IPS DF 4.7 (cell line): ENCODE data around the gene RBM23.
"Not testable (repeated sequence)": the region's sequence is repeated elsewhere in the genome, so short reads cannot be mapped to it uniquely, and the experiment has no call there.

Source experiments
- DNase-seq: peaks from one replicate; pipeline ENCODE4 v3.0.0-alpha.2; 2013; ENCODE audit warnings: low spot score; ENCODE audit errors: extremely low read depth

RBM23 gene

DNA sequence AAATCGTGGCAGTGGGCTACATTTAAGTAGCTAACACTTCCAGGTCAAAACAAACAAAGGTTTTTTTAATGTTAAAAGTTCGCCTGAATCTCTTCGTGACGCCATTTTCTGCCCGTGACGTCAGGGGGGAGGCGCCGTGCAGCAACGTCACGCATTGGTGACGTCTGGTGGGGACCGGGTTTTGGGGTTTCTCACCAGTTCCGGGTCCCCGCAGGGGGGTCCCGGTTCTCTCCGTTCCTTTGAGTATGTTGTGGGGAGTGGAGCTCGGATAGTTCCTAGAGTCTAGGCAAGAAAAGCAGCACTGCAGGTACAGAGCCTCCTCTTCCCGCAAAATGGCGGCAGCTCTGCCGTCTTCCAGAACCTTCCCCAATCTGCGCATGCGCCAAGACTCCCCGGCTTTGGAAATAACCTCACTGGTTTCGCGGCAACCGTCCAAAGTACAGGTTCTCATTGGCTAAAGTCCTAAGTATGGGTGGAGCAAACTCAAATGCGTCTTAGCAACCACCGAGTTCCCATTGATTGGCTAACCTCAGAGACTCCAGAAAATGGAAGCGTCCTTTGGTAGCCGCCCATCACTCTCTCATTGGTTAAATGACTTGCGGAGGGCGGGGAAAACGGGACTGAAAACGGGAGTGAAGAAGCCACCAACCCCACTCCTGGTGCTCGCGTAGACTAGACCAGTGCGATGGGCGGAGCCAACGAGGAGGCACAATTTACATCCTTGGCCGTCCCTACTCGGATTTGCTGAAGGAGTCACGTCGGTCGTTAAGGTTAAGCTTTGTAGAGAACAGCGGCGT is at the start of gene RBM23:
Gene RBM23, minus strand, starts transcription at position 346 of the 797 bp plus-strand sequence.
- peak; percentile 100 for DNase-seq

DNA sequence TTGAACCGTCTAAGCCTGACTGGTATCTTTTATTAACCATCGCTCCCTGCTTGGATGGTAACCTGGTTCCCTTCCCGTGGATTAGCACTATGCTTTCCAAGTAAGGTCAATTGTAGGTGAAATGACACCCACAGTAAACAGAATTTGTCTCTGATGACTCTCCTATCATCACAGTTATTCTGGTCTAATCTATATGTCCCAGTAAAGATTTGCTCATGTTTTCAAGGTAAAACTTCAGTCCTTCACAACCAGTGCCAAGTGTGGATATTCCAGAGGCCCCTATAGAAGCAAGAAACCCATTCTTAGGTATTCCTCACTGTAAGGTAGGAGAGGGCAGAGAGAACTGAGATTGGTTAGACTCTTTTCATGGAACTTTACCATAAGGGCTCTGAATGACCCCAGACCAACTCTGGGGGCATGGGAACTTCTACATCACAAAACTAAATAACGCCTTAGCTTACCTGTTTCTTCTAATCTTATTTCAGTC is 47.9 kb upstream of the RBM23 start:
- DNase-seq = no peak

DNA sequence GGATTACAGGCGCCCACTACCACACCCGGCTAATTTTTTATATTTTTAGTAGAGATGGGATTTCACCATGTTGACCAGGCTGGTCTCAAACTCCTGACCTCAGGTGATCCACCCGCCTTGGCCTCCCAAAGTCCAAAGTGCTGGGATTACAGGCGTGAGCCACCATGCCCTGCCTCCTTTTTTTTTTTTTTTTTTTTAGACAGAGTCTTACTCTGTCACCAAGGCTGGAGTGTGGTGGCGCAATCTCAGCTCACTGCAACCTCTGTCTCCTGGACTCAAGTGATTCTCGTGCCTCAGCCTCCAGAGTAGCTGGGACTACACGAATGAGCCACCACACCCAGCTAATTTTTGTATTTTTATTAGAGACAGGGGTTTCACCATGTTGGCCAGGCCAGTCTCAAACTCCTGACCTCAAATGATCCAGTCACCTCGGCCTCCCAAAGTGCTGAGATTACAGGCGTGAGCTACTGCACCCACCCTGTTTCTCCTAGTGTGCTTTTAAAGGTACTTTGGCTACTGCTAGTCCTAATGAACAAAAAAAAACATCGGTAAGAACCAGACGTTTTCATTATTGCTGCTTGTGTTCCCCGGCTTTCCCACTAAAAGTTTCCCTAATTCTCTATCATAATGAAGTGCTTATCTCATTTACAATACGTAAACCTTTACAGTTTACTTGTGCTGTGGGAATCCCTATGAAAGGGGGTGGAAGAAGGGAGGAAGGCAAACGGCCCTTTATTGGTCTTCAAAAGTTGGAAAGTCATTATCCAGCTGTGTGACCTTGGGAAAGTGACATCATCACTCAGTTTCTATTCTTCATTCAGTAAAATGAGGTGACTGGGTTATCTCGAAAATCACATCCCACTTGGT is 47.2 kb upstream of the RBM23 start:
- DNase-seq = not testable (repeated sequence)

DNA sequence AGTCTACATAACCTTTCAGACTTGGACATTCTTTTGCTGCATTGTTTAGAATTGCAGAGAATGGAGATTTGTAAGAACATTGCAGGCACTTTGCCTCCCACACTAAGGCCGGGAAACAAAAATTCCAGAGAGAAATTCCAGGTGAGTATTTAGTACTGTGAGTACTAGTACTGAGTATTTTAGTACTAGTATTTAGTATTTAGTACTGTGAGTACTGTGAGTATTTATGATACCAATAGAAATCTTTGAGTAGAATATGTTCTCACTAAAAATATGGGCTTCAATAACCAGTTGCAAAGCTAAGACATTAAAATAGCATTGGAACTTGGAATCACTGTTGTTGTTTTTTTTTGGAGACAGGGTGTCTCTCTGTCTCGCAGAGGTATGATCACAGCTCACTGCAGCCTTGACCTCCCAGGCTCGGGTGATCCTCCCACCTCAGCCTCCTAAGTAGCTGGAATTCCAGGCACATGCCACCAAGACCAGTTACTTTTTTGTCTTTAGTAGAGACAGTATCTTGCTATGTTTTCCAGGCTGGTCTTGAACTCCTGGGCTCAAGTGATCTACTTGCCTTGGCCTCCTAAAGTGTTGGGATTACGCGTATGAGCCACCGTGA is 43.2 kb upstream of the RBM23 start:
- no peak for DNase-seq

DNA sequence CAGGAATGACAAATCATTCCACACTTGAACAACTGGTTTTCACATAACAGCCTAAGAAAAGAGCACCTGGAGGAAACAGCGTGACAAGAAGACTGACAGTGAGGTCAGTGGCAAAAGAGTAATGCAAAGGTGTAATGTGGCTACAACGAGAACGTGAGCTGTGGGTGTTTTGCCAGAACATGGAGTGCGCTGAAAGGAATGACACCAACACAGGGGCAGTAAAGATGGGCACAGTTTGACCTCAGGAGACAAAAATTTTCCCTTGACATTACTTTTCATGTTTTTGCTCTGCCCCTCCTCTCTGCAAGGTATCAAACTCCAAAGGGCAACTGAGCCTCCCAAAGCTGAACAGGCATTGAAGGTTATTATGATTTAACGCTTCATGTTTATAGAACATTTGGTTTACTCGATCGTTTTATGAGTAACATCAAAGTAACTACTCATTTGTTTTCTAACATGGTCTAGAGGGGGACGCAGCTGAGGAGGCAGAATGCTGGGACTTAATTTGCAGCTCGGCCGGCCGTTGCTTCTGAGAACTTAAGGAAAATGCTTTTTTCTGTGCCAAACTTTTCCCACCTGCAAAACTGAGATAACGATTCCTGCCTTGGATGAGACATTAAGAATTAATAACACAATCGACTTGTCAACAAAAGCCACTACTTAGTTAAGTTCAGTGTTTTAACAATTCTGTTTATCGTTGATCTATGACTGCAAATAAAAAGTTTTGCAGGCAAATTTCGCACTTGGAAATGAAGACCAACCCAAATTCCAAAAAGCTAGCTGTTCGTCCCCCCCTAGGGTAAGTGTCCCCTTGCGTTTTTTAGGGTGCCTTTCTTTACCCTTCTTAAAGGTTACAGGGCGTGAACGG is 37.0 kb upstream of the RBM23 start:
- no peak for DNase-seq

DNA sequence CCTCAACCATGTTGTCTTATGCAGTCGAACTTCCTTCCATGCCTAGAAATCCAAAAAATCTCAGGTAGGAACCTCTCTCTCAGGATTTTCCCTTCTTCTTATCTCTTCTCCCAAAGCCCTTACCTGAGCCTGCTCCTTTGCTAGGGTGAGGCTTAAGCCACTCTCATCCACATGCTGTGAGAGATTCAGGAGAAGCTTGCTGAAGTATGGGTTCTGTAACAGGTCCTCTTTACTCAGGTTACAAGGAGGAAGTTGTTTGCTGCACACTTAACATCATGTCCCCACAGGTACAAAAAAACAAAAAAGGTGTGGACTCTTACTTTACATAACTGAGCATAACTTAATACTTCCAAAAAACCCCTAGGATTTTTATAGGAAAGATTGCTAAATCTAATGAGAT is 33.5 kb upstream of the RBM23 start:
- DNase-seq = no peak

DNA sequence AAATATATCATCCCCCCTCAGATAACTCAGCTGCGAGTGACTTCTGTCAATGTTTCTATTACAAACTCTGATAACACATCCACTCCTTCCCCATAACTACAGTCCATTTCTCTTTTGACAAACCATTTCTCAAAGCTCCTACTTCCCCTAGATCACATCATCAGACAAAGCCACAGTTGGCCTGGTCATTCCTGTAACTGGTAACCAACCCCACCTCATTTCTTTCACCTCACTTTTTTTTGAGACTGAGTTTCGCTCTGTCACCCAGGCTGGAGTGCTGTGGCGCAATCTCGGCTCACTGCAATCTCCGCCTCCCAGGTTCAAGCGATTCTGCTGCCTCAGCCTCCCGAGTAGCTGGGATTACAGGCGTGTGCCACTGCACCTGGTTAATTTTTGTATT is 32.8 kb upstream of the RBM23 start:
- not testable (repeated sequence) for DNase-seq

DNA sequence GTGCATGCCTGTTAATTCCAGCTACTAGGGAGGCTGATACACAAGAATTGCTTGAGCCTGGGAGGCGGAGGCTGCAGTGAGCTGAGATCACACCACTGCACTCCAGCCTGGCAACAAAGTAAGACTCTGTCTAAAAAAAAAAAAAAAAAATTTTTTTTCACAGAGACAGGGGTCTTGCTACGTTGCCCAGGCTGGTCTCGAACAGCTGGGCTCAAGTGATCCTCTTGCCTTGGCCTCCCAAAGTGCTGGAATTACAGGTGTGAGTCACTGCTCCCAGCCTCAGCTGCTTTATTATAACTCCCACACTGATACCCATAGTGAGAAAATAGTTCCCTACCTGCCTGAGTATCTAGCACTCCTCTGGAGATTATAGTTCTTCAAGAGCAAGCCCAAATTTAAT is 26.7 kb upstream of the RBM23 start:
- DNase-seq = no peak

DNA sequence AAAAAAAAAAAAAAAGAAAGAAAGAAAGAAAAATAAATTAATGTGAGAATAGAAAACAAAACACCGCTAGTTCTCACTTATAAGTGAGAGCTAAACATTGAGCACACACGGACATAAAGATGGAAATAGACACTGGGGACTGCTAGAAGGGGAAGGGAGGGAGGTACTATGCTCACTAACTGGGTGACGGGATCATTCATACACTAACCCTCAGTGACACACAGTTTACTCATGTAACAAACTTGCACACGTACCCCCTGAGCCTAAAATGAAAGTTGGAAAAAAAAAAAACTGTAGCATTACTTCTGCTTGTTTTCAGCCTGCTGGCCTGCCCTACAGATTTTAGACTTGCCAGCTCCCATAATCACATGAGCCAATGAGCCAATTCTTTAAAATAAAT is 20.7 kb upstream of the RBM23 start:
- DNase-seq = no peak

DNA sequence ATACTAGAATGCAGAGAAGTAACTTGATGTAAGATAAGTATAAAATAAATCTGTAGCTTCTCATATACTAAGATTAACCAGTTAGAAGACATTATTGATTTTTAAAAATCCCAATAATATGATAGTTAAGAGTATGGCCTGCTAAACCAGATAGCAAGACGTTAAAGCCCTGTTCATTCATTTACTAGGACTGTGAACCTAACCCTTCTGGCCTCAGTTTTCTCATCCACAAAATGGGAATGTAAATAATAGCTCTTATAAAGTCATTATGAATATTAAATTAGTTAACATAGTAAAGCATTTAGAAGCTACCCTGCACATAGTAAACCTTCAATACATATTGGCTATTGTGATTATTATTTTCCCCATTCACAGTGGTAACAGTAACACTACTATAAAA is 16.2 kb upstream of the RBM23 start:
- DNase-seq = no peak

DNA sequence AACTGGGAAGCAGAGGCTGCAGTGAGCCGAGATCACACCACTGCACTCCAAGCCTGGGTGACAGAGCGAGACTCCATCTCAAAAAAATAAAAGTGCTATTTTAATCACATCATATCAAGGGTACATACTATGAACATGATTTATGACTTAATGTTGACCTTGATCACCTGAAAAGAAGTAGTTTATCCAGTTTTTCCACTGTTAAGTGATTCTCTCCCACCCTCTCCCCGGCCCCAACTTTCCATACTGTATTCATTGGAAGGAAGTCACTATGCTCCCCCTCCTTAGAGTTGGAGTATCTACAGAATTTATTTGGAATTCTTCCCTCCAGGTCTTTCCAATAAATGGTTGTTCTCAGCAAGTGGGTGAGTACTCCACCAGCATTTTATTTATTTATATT is 13.2 kb upstream of the RBM23 start:
- no peak for DNase-seq

DNA sequence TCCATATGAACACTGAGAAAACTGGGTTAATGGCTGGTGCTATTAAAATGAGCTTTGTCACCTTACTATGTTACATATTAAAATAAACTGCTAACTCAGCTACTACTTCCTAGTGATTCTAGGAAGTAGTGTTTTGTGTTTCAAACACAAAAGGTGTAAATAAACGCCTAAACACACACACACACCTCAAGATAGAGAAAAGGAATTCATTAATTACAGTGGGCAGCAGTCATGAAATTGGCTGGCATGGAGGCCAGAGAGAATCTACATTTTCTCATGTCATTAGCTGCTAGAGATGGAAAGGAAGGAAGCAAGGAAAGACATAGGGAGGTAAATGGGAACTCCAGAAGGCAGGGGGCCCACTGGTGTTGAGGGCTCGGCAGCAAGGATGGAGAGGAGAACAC is 11.0 kb upstream of the RBM23 start:
- no peak for DNase-seq

DNA sequence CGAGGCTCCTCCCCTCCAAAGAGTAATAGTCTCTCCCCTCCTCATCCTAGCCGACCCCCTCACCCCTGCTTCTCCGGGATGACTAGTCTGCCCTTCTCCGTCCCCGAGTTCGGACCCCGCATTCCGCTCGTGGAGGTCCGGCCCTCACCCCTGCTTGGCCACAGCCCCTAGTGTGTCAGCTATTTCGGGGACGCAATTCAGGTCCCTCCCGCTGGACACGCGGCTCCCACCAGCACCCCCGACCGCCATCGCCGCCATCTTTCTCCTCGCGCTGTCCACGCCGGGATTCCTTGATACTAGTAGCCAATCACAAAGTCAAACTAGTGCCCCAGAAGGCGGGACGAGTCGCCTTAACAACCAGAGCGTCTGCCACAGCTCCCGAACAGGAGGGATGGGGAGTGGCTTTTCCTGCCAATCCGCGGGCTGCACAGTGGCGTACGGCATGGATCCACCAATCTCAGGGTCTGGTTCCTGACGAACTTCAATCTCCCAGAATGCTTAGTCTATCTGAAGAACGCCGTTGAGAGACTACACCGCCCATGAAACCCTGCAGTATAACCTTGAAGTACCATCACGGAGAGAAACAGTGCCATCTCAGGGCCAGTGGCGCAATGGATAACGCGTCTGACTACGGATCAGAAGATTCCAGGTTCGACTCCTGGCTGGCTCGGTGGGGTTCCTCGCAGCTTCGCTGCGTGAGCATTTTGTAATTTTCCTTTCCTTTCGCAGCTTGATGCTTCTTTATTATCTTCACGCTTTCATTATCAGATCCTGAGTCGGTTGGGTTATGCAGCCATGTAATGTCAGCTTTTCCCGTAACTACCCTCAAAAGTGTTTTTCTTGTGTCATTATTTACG is 10.4 kb upstream of the RBM23 start, which contains the start of gene PRMT5:
Gene PRMT5, minus strand, starts transcription at position 273 of the 857 bp plus-strand sequence. Its CDS starts 15 bp downstream, at position 258.
- peak; percentile 97 for DNase-seq

DNA sequence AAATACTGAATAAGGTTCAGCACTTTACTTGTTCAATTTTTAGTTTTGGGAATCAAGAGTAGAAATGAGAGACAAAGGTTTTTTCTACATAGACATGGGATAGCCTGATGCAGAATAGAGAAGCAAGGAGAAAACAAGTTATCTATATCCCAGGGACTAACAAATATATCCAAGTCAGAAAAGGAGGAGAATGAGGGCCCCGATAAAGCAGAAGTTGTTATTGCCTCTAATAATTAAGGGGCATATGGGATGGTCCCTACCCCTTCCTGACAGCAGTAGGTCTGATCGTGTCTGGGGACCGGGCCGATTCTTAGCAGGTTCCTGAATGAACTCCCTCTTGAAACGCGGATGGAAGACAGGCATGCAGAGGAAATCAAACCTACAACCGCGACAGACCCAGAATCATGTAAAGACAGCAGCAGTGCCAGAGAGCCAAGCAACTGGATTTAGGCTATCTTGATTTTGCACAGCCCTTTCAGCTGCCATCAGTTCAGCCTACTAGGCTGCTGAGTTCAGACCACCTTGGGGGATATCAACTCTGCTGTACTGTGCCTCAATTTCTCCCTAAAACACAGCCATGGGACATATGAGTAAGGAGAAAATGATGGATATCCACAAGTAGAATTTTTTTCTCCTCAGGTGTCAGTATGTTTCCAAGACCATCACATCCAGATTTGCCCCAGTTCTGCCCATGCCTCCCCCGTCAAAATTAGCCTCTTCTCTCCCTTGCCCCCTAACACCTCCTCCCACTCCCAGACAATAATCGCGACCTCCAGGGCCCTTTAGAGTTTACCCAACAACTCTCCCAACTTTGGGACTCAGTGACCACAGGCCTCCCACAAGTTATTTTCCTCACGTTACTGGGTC is 9.5 kb upstream of the RBM23 start:
- DNase-seq = no peak

DNA sequence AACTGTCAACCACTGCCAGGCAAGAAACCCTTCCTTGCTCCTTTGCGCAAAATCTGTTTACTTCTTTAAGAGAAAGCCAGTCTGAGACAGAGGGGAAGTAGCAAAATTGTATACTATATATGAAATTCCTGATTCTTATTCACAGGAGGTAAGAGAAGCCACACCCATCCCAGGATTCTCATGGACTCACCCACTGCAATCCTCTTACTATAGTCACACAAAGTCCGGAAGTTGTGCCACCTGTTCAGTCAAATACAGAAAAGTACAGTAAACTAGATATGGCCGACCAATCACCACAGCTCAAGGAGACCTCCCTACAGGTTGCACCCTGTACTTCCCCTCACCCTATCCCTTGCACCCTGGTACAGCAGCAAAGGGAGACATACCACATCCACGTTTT is 7.4 kb upstream of the RBM23 start:
- DNase-seq = no peak

DNA sequence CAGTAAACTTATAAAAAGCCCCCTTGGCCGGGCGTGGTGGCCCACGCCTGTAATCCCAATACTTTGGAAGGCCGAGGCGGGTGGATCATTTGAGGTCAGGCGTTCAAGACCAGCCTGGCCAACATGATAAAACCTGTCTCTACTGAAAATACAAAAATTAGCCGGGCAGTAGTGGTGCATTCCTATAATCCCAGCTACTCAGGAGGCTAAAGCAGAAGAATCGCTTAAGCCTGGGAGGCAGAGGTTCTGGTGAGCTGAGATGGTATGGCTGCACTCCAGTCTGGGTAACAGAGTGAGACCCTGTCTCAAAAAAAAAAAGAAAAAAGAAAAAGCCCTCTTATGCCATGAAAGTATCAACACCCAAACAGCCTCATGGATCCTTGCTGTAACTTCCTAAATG is 6.6 kb upstream of the RBM23 start:
- no peak for DNase-seq

DNA sequence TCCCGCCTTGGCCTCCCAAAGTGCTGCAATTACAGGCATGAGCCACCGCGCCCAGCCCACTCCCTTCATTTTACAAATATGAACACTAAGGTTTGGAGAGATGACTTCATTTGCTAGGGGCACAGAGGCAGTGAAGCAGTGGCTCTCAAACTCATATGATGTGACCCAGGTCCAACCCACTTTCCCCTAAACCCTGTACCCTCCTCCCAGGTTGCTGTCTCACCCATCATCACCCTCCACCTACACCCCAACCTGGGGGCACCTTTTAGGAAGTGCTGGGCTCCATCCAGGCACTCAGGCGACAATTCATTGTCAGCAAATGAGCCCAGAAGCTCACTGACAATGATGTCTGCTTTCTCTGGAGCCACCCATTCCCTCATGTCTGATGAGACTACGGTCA is 4.8 kb upstream of the RBM23 start:
- no peak for DNase-seq

DNA sequence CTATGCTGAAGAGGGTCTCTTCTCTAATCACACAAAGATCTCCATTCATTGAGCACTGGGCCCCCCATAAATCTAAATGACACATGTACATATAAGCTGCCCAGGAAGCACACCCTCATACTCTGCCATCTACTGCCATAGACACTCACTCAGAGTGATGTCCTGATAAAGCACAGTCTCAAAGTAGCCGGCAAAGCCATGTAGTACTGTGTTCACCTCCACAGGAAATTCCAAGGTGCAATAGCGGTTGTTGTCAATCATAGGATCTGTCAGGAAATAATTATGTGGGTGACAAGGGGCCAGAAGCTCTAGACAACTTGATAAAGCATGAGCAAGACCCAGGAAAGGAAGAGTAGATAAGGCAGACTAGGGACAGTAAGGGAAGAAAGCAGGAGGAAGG is 3.3 kb upstream of the RBM23 start:
- DNase-seq = no peak

DNA sequence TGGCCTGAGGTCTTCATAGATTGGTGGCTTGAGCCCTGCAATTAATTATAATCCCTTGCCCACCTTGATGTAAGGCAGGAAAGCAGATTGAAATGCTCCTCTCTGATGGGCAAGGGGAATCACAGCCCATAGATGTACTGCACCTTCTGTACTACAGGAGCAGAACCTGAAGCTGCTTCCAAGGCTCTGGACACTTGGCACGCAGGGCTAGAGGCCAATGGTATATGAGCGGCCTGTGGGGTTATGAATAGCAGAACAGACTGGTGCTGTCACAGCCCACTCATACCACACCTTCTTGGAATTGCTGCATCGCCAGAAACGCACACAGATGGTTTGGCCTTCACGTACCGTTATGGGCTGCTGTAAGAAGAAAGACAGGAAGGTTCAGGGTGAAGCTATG is 1.7 kb upstream of the RBM23 start:
- no peak for DNase-seq
